Posterior vena cava (tissue), 2 donors: ENCODE measurements around the gene VWA8. TPM values are rescaled to one million over a fixed set of nuclear protein-coding genes. Genes with fewer than 3 reads are reported as not detected.
"Not testable (repeated sequence)": the region's sequence is repeated elsewhere in the genome, so short reads cannot be mapped to it uniquely, and the experiment has no call there.

ENCODE experiments used
- DNase-seq: peaks from one replicate; pipeline ENCODE4 v3.0.0-alpha.2; 2020; ENCODE audit warnings: low spot score
- intact Hi-C, 2 donors: fragments of 100-400 bp; cut with DNase I; formaldehyde crosslinking; loops; one replicate each; pipeline versions ENCODE4 v1.14.1 to v1.14.2; 2022 to 2023
- total RNA-seq, 2 donors: library from RNA; stranded (reverse); fragmentation: NEBNext Ultra II Directional; extraction: Animal tissue kit (Norgen Biotek cat#: 25700); gene quantifications; one replicate each; pipeline ENCODE4 v1.2.1, GENCODE V29; 2021
- donor health status: DM: yes; HTN: yes; CAD: no.
- donor health status: DM: yes; HTN: yes; CAD: no.

The VWA8 gene
- total RNA-seq, 2 donors from 2014 or later = 16.6 to 17.5 TPM

DNA sequence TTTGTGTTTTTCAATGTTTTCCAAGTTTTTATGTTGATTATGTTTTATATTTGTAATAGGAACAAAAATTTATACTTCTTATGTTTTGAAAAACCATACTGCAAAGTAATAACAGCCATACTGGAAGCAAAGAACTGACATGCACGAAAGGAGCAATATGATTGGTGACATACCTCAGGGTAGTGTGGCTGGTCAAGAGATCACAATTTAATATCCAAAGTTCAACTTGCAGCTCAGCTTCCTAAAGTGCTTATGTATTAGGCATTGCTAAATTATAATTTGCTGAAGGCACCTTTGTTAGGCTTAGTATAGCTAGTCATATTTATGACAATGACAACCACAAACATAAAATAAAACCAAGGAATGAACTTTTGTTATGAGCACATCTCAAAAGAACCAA, 25.9 kb downstream of the VWA8 start:
- intact Hi-C loops = no loop called here
- no peak for DNase-seq

DNA sequence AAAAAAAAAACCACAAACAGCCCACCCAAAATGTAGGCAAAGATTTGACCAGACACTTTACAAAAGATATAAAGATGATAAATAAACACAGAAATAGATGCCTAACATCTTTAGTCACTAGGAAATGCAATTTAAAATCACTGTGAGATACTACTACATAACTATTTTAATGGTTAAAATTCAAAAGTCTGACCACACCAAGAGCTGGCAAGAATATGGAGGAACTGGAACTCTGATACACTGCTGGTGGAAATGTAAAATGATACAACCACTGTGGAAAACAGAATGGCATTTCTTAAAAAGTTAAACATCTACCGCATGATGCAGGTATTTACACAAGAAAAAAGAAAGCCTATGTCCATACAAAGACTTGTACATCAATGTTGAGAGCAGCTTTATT, 26.8 kb downstream of the VWA8 start:
- intact Hi-C loops = no loop called here

DNA sequence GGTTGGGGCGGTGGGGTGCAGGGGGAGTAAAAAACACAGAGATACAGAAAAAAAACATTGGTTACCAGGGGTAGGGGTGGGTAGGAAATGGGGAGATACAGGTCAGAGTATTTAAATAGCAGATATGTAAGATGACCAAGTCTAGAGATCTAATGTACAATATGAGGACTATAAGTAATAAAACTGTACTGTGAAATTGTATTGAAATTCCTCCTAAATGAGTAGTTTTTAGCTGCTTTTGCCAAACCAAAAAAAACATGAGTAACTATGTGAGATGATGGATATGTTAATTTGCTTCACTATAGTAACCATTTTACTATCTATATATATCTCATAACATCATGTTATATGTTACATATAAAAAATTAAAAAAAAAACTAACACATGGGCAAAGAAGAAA, 29.6 kb downstream of the VWA8 start:
- no peak for DNase-seq
- intact Hi-C loops = no loop called here

More for the DNA sequence above, 26.8 kb downstream of the VWA8 start:
- DNase-seq = no peak

DNA sequence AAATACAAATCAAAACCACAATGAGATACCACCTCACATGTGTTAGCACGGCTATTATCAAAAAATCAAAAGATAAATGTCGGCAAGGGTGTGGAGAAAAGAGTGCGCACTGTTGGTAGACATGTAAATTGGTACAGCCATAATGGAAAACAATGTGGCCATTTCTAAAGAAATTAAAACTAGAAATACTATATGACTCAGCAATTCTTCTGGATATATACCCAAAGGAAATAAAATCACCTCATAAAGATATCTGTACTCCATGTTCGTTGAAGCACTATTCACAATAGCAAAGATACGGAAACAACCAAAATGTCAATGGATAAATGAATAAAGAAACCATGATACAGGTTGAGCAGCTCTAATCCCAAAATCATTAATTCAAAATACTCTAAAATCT, 30.8 kb downstream of the VWA8 start:
- intact Hi-C loops = no loop called here
- DNase-seq = no peak

DNA sequence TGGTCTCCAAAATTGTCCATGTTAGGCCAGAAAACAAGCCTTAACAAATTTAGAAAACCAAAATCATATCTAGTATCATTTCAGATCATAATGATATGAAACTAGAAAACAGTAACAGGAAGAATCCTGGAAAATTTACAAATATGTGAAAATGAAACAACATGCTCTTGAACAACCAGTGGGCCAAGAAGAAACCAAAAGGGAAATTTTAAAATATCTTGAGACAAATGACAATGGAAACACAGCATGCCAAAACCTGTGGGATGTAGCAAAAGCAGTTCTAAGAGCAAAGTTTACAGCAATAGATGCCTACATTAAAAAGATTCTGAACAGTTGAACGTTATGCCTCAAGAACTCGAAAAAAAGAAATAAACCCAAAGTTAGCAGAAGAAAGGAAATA, 32.6 kb downstream of the VWA8 start:
- no peak for DNase-seq
- intact Hi-C loops = no loop called here

DNA sequence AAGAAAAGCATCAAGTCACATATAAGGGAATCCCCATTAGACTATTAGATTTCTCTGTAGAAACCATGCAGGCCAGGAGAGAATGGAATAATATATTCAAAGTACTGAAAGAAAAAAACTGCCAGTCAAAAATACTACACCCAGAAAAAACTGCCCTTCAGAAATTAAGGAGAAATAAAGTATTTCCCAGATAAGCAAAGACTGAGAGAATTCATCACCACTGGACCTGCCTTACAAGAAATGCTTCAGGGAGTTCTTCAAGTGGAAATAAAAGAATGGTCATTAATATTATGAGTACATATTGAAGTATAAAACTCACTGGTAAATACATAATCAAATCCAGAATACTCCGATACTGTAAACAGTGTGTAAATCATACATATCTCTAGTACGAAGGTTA, 35.9 kb downstream of the VWA8 start:
- intact Hi-C loops = no loop called here

DNA sequence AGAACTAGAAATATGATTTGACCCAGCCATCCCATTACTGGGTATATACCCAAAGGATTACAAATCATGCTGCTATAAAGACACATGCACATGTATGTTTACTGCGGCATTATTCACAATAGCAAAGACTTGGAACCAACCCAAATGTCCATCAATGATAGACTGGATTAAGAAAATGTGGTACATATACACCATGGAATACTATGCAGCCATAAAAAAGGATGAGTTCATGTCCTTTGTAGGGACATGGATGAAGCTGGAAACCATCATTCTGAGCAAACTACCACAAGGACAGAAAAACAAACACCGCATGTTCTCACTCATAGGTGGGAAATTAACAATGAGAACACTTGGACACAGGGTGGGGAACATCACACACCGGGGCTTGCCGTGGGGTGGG, 38.0 kb downstream of the VWA8 start:
- intact Hi-C loops, DNase-seq: not testable (repeated sequence)

More for the DNA sequence above, 35.9 kb downstream of the VWA8 start:
- DNase-seq = no peak

DNA sequence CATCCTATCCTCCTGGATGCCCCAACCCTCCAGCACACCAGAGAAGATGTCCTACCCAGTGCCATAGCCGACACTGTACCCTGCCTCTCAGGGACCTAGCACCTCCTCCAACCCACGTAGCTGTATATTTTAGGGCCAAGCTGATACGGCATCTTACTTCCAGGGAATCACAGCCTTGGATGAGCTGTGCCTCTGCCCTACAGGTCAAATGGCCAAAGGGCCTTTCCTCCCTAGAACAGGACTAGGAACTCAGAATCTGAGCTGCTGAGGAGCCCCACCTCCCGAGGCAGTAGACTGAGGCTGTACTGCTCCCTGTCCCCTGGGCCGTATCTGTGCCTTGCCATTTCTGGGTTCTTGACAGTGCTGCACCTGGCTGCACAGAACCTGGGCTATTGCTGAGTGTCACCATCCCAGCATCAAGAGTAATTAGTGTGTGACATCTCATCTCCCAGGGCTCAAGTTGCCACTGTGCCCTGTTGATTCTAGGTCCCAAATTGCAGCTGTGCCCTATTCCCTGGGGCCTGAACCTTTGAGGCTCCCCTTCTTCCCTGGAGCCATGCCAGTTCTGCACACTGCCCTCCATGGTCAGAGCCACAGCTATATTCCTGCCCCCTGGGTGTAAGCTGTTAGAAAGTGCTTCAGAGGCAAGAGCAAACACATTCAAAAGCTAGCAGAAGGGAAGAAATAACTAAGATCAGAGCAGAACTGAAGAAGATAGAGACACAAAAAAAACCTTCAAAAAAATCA, 41.0 kb downstream of the VWA8 start:
- intact Hi-C loops = no loop called here
- no peak for DNase-seq

DNA sequence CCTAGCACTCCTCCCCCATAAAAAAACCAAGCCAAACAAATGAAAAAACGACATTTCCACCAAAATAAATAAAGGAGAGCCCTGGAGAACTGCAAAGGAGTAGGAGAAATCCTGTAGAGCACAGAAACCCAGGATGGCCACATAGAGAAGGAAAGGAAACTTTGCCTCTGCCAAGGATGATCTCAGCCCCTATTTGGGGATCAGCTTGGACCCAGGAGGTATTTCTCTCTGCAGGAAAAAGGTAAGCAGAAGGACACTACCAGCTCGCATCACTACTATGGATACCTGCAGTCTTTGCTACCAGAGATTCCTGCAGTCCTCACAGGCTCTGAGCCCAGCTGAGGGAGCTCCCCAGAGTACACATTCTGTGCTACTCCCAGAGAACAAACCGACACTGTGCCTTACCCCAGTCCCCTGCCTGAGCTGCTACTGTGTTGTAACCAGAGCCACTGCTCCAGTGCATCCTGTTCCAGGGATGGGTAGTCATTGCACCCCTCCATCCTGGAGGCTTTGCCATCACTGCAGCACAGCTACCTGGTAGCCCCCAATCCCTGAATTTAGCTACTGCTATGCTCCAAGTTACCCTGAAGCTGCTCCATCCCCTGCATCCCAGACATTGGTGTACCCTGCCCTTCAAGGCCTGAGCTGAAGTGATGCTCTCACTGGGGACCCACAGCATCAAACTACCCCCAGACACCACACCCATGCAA, 41.7 kb downstream of the VWA8 start:
- intact Hi-C loops = no loop called here

DNA sequence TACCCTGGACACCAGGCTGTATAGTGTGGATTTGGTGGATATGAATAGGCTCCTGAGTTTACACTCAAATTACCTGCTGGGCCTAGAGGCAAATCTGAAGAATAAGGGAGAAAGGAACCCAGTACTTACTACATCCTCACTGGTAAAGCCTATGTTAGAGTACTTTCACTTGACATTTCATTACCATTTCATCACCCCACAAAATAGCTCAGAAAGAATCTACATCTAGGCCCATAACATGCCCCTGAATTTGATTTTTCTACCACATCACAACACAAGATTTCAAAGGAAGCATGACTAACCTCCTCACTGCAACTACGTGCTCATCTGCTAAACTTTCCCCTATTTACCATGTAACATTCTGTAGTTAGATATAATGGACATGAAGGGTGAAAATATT, 43.3 kb downstream of the VWA8 start:
- intact Hi-C loops = no loop called here

More for the DNA sequence above, 41.7 kb downstream of the VWA8 start:
- no peak for DNase-seq

DNA sequence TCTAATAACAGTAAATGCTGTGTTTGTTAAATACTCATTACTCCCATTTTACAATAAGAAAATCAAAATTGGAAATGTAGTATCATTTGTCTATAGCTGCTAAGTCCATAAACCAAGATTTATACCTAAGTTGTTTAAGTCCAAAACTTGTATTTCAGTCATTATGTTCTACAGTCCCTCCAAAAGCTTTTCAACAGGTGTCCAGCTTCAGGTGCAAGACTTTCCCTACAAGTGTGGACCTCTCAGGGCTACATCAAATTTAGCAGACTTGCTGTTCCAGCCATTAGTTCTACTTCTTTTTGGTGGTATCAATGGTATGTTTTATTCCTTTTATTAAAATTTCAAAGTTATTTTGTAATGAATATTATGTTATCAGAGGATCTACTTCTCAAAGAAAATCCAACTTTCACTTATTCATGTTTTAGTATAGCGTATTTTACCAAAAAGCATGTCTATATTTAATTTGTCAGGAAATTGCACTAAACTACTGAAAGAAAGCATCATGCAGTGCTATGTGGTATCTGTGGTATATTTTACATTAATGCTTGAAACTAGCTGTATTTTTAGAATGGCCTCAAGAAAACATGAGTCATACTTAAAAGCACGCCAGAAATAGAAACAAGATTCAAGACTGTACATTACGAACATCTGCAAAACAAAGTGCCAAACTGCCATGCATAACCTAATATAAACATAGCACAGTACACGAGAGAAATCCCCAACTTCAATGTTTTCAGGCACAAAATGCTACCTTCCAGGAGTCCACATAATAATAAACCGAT, 44.5 kb downstream of the VWA8 start:
- no peak for DNase-seq
- intact Hi-C loops = no loop called here

More for the DNA sequence above, 43.3 kb downstream of the VWA8 start:
- no peak for DNase-seq

DNA sequence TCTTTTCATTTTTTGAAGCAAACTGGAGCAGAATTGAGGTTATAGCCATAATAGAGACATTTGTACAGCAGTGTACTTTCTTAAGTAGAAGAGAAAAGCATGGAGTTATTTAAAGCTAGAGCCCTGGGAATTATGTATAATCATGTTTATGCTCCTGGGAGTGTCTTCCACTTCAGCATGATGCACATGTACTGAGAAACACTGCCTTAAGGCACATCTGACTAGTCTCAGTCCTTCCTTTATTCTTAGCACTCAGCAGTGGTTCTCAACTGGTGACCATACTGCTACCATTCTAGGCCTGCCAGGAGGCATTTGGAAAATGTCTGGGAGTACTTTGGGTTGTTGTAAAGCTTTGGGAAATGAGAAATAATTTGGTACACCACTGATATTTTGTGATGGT, 45.8 kb downstream of the VWA8 start:
- DNase-seq = no peak
- intact Hi-C loops = no loop called here

DNA sequence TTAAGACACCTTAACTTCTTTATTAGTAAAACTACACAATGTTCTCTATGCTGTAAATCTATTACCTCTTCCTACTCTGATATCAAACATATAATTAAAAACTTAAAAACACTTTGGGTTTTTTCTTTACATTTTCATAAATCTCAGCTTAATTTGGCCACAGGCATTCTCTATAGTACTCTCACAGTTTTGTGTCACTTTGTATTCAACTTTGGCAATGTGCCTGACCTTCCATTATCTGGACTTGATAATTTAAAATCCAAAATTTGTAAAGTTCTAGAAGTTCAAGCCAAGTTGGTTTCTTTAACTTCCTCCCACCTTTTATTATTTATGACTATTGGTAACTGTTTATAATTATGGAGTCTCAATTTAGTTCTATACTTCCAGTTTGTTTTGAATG, 46.4 kb downstream of the VWA8 start:
- intact Hi-C loops = no loop called here
- DNase-seq = no peak

DNA sequence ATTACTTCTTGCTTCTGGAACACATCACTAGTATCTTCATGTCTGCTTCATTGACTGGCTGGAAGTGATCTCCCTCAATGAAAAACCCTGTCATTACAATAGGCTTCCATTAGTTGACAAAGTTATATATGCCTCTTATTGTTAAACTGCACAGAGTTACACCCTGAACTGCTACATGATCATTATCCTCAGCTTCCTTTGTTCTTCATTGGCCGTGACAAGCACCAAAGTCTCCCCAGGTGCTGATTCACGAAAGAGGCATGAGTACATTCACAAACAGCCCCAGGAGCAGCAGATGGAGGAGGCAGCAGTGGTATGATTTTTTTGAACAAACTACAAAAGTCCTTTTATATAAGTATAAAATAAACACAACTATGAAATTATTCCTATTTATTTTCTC, 51.4 kb downstream of the VWA8 start:
- no peak for DNase-seq
- intact Hi-C loops = no loop called here

DNA sequence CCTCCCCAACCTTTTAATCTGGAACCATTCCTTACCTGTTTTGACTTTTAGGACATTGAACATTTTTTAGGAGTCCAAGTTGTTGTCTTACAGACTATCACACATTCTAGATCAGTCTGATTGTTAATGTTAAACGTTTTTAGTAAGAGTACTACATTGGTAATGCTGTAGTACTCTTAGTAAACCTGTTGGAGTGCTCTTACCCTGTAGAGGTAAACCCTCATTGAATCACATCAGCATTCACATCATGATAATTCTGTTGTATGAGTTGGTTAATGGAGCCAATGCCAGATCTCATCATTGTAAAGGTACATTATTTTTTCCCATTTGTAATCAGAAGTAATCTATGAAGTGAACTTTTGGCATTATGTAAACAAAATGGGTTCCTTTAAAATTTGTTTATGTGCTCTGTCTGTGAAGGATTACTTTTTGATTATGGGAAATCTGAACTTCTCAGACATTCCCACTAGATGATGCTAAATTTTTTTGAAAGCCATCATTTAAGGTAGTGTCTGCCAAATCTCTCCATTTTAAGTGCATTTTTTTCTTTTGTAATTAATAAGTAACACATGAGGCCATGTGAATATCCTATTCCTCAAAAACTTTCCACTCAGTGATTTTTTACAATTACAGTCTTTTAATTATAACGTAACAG, 55.2 kb downstream of the VWA8 start:
- intact Hi-C loops = no loop called here

DNA sequence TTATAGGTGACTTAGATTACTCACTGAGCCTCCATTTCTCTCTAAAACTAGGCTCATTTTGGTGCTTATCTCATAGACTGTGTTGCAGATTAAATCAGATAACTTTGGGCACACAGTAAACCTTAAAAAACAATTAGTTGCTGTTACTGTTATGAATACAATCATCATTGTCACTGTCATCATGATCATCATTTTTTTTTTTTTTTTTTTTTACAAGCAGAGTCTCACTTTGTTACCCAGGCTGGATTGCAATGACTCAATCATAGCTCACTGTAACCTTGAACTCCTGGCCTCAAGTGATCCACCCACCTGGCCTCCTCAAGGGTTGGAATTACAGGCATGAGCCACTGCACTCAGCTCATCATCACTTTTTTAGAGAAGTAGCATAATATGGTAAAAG, 60.0 kb downstream of the VWA8 start:
- intact Hi-C loops = no loop called here

More for the DNA sequence above, 55.2 kb downstream of the VWA8 start:
- DNase-seq = no peak

DNA sequence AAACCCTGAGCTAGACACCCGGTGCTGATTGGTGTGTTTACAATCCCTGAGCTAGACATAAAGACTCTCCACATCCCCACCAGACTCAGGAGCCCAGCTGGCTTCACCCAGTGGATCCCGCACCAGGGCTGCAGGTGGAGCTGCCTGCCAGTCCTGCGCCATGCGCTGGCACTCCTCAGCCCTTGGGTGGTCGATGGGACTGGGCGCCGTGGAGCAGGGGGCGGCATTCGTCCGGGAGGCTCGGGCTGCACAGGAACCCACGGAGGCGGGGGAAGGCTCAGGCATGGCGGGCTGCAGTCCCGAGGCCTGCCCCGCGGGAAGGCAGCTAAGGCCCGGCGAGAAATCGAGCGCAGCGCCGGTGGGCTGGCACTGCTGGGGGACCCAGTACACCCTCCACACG, 62.5 kb downstream of the VWA8 start:
- intact Hi-C loops, DNase-seq: not testable (repeated sequence)

More for the DNA sequence above, 60.0 kb downstream of the VWA8 start:
- DNase-seq = no peak

DNA sequence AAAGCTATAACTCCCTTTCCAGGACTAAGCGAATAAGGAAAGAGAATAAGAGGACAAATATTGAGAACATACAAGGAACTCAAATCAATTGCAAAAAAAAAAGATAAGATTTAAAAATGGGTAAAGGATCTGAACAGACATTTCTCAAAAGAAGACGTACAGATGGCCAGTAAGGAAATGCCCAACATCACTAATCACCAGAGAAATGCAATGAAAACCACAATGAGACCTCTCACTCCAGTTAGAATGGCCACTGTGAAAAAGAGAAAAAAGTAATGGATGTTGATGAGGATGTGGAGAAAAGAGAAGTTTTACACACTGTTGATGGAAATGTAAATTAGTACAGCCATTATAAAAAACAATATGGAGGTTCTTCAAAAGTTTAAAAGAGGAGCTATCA, 63.8 kb downstream of the VWA8 start:
- DNase-seq = no peak
- intact Hi-C loops = no loop called here

DNA sequence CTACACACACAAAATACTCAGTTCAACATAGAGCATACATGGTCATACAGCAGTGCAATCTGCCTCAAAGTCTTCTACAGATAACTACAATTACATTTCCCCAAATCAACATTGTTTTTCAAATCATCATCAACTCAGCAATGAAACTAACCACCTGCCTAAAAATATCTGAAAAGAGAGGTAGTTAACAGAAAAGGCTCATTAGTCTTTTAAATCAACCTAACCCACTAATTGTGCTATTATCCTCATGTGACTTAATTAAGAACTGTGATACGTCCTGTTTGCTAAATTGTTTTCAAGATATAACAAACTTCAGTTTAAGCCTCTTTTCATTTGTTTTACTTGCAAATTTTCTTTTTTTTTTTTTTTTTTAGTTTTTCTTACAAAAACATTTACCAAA, 65.4 kb downstream of the VWA8 start:
- DNase-seq = no peak
- intact Hi-C loops = no loop called here

DNA sequence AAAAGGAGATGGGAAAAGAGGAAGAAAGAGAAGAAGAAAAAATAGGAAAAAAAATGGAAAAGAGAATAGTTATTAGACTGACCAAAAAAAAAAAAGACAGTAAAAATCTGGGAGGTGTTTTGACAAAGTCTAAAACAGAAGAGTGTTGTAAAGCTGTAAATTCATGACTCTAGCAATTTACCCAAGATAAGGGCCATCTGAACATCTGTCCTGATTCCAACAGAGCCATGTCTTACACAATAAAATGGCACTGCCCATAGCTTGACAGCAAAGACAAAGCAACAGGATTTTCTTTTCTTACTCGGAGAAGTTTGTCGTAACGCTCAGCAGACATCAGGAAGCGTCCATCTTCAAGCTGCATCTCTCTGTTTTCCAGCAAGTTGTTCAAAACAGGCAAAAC, 69.8 kb downstream of the VWA8 start:
- intact Hi-C loops = no loop called here

More for the DNA sequence above, 69.8 kb downstream of the VWA8 start:
- no peak for DNase-seq
